Ovary (tissue), 9 donors: ENCODE results near the gene RPS6KA3. TPM values are rescaled to one million over a fixed set of nuclear protein-coding genes. Genes with fewer than 3 reads are reported as not detected.
A peak's percentile ranks its signal among the peaks of the same experiment; 100 is the strongest.
"Not testable (repeated sequence)": the region's sequence is repeated elsewhere in the genome, so short reads cannot be mapped to it uniquely, and the experiment has no call there.

Experiments used
- DNase-seq, 5 donors: peaks; one replicate each; pipeline ENCODE4 v3.0.0-alpha.2; 2019 to 2020
- H3K27ac ChIP-seq, 2 donors: fragments of 200-600 bp; one replicate each; pipeline versions ENCODE4 v1.5.1 to v1.8.0; 2019 to 2022
- H3K27me3 ChIP-seq: fragments of 200-600 bp; one replicate; pipeline ENCODE4 v1.8.0; 2022
- H3K36me3 ChIP-seq: fragments of 200-600 bp; sonication (generic); one replicate; pipeline ENCODE4 v1.5.1; 2019
- H3K4me1 ChIP-seq: one replicate; pipeline ENCODE4 v1.8.1; 2013; ENCODE audit warnings: mild to moderate bottlenecking, moderate library complexity; ENCODE audit not compliant: insufficient read depth
- H3K4me3 ChIP-seq: fragments of 200-600 bp; sonication (generic); one replicate; pipeline ENCODE4 v1.5.1; 2017
- H3K9me3 ChIP-seq, 2 donors: fragments of 200-600 bp in 1 of 2; sonication (generic) in 1 of 2; one replicate each; pipeline versions ENCODE4 v1.5.1 to v1.8.1; 2013 to 2019; ENCODE audit warnings: mild to moderate bottlenecking in 1 of 2, moderate library complexity in 1 of 2
- EP300 ChIP-seq: sonication (generic); formaldehyde crosslinking; IDR thresholded peaks from one replicate; pipeline ENCODE4 v1.6.1; 2017; ENCODE audit warnings: antibody characterized with exemption
- POLR2A ChIP-seq: fragments of 450-650 bp; IDR thresholded peaks from one replicate; pipeline ENCODE4 v1.6.1; 2017; ENCODE audit warnings: antibody characterized with exemption, mild to moderate bottlenecking, moderate library complexity
- WGBS, 3 donors: extraction: QIAGEN DNeasy Blood & Tissue Kit in 1 of 3; methylation state at CpG; one replicate each; pipeline versions ENCODE4 v1.1.5 to v1.1.7; 2013 to 2017; 5-methylcytosine and 5-hydroxymethylcytosine counted together
- intact Hi-C, 4 donors: fragments of 100-400 bp; cut with DNase I; formaldehyde crosslinking; loops; one replicate each; pipeline versions ENCODE4 v1.11.0 to v1.15.1; 2022 to 2023
- polyA plus RNA-seq, 2 donors: library from polyadenylated mRNA; stranded (reverse); fragments of 200-250 nt in 1 of 2; fragments of 350-450 nt in 1 of 2; fragmentation: Illumina TruSeq in 1 of 2; extraction: RNeasy Lipid Tissue Mini Kit (QIAGEN cat#74804) in 1 of 2; gene quantifications; one replicate each; pipeline ENCODE4 v1.2.3, GENCODE V29; 2013 to 2014
- total RNA-seq, 7 donors: library from RNA; depleted of rRNA in 2 of 7; stranded (reverse); fragments of >200 nt in 2 of 7; fragmentation: NEBNext Ultra II Directional in 3 of 7; extraction: Animal tissue kit (Norgen Biotek cat#: 25700) in 3 of 7; gene quantifications; one replicate each; pipeline versions ENCODE4 v1.1.0 to v1.2.4, GENCODE V29; 2016 to 2023
- TF ChIP-seq, protein P1 (sequence below), 3 donors: fragments of 450-650 bp in 2 of 3; fragments of 200-600 bp in 1 of 3; IDR thresholded peaks; one replicate each; pipeline versions ENCODE4 v1.5.1 to v1.8.0; 2016 to 2022; ENCODE audit warnings: antibody characterized with exemption in 3 of 3, mild to moderate bottlenecking in 1 of 3
- donor health status: DM: no; HTN: no; CAD: no; lungs with moderate emphysema.
- donor health status: DM: no; HTN: no; CAD: no.
- donor health status: Bipolar disorder and iron deficiency.
- donor health status: DM: yes; HTN: yes; CAD: no.
- donor health status: DM: no; HTN: no; CAD: no.
- donor health status: DM: yes; HTN: yes; CAD: no.

The RPS6KA3 gene
- total and polyA plus RNA-seq, 9 donors: 10.1 to 30.3 (median 26.6) TPM

DNA sequence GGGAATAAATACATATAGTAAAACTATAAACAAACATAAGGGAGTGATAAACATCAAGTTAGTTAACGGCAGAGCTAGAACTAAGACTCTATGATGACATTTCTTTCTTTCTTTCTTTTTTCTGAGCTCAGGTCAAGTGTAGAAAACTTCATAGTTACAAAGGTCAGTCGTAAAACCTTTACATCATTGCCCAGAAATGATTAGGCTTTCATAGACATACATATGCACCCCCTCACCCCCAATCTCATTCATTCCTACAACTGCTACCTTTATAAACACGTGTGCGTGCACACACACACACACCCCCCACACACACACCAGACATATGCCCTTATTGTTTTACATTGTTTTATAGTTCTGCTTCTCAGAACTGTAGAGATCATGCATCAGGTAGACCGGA, 130.8 kb downstream of the RPS6KA3 start:
- H3K36me3 ChIP-seq: no peaks in the 10 kb centered on the region
- intact Hi-C loops: no loop called here
- TF ChIP-seq, protein P1, sequence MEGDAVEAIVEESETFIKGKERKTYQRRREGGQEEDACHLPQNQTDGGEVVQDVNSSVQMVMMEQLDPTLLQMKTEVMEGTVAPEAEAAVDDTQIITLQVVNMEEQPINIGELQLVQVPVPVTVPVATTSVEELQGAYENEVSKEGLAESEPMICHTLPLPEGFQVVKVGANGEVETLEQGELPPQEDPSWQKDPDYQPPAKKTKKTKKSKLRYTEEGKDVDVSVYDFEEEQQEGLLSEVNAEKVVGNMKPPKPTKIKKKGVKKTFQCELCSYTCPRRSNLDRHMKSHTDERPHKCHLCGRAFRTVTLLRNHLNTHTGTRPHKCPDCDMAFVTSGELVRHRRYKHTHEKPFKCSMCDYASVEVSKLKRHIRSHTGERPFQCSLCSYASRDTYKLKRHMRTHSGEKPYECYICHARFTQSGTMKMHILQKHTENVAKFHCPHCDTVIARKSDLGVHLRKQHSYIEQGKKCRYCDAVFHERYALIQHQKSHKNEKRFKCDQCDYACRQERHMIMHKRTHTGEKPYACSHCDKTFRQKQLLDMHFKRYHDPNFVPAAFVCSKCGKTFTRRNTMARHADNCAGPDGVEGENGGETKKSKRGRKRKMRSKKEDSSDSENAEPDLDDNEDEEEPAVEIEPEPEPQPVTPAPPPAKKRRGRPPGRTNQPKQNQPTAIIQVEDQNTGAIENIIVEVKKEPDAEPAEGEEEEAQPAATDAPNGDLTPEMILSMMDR (IDR thresholded peaks at IDR 0.05): no peak
- no peak for TF ChIP-seq POLR2A
- TF ChIP-seq EP300: no peak
- H3K27ac ChIP-seq: no peak overlapping the region
- H3K4me1 ChIP-seq: peaks cover 8% of the 10 kb centered on the region
- H3K27me3 ChIP-seq: no peaks in the 10 kb centered on the region
- no peak overlapping the region for H3K4me3 ChIP-seq
- DNase-seq: no peak
- 75 to 82% (median 81%) methylated on average over 5 of the region's 5 CpGs for WGBS, 3 donors
- H3K9me3 ChIP-seq: no peaks in the 10 kb centered on the region

DNA sequence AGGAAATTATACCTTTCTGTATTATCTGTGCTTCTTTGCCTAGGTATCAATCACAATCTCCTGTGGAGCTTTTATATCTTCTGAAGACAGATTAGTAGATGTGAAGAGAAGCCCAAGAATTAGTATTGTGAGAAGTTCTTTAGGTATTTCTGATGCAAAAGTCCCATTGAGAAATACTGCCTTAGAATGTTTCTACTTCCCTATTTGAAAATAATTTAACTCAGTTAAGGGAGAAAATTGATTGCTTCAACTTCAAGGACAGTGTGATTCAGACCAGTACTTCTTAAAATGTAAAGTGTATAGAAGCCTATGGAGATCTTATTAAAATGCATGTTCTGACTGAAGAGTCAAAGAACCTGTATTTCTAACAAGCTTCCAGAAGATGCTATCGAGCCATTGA, 134.0 kb downstream of the RPS6KA3 start:
- intact Hi-C loops: no loop called here
- TF ChIP-seq, protein P1 (IDR thresholded peaks at IDR 0.05): no peak
- TF ChIP-seq POLR2A (no peak), EP300 (no peak)
- Histone ChIP-seq H3K36me3 (no peaks in the 10 kb centered on the region), H3K4me3 (no peak overlapping the region), H3K27ac (no peak overlapping the region), H3K9me3 (no peaks in the 10 kb centered on the region), H3K4me1 (peaks cover 1% of the 10 kb centered on the region), H3K27me3 (no peaks in the 10 kb centered on the region)
- DNase-seq: no peak
- 87 to 89% (median 88%) methylated on average over 1 of the region's 1 CpG for WGBS, 3 donors

DNA sequence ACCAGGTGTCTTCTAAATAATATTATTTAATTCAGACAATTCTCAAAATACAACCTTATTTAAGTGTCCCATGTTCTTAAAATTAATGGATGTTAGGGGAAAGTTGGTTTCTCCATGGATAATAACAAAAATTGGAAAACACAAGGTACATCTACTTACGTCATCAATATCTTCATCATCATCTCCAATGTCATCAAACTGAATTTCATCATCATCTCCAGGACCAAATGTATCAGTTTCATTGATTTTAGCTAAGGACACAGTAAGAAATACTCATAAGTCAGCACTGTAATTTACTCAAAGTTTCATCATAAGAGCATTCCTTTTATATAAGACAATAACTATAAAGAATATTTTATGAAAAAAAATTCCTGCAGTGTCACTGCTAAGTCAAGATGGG, 136.4 kb downstream of the RPS6KA3 start:
- H3K36me3 ChIP-seq: no peaks in the 10 kb centered on the region
- H3K4me1 ChIP-seq: no peaks in the 10 kb centered on the region
- H3K27ac ChIP-seq: no peak overlapping the region
- DNase-seq: no peak
- H3K4me3 ChIP-seq: no peak overlapping the region
- H3K9me3 ChIP-seq: no peaks in the 10 kb centered on the region
- TF ChIP-seq POLR2A (no peak), EP300 (no peak)
- TF ChIP-seq, protein P1 (IDR thresholded peaks at IDR 0.05): no peak
- H3K27me3 ChIP-seq: no peaks in the 10 kb centered on the region
- WGBS, 3 donors: 93 to 95% (median 94%) methylated on average over 1 of the region's 1 CpG
- intact Hi-C loops: no loop called here

DNA sequence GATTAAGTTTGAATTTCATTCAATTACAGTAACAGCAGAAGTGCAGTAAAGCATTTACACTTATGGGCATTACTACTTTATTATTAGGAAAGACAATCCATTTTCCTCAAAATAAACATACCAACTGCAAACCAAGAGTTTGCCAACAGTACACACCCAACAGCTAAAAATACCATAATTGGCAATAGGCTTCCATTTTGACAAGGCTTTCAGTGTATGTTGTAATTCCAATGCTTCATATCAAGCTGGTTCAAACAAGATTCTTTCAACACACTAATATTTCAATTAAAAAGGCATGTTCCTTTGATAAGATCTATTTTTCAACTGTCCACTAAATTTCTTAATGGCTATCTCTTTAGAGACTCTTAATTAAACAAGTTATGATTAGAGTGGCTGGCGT, 137.2 kb downstream of the RPS6KA3 start:
- no peak for DNase-seq
- Histone ChIP-seq H3K36me3 (no peaks in the 10 kb centered on the region), H3K9me3 (no peaks in the 10 kb centered on the region), H3K27me3 (no peaks in the 10 kb centered on the region), H3K4me1 (no peaks in the 10 kb centered on the region), H3K27ac (no peak overlapping the region), H3K4me3 (no peak overlapping the region)
- intact Hi-C loops: no loop called here
- WGBS, 3 donors: 82 to 89% (median 84%) methylated on average over 1 of the region's 1 CpG
- no peak for TF ChIP-seq EP300
- TF ChIP-seq POLR2A: no peak
- TF ChIP-seq, protein P1 (IDR thresholded peaks at IDR 0.05): no peak

DNA sequence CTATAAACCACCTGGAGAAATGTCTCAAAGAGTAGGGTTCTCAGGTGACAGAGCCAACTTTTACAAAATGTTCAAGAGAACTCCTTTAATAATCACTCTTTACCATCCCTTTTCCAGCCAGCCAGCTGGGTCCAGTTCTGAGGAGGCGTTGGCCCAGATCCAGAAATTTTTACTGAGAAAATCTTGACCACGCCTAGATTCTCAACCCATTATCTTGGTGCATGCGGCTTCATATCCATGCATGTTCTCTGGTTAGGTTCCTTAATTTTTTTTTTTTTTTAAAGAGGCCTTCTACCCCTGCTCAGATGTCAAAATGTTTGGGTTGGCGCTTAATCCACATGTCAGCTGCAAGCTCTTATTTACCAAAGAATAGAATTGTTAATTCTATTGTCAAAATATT, 138.0 kb downstream of the RPS6KA3 start:
- whole genome bisulfite sequencing, 3 donors: 54 to 56% (median 55%) methylated on average over 4 of the region's 4 CpGs
- H3K27me3 ChIP-seq: no peaks in the 10 kb centered on the region
- peak in 2 of 5 donors; percentile 26 to 30 for DNase-seq
- intact Hi-C loops: no loop called here
- no peaks in the 10 kb centered on the region for H3K36me3 ChIP-seq
- TF ChIP-seq POLR2A: no peak
- TF ChIP-seq EP300: no peak
- TF ChIP-seq, protein P1 (IDR thresholded peaks at IDR 0.05): no peak
- H3K4me3 ChIP-seq: no peak overlapping the region
- H3K27ac ChIP-seq: no peak overlapping the region
- no peaks in the 10 kb centered on the region for H3K4me1 ChIP-seq
- H3K9me3 ChIP-seq: no peaks in the 10 kb centered on the region

DNA sequence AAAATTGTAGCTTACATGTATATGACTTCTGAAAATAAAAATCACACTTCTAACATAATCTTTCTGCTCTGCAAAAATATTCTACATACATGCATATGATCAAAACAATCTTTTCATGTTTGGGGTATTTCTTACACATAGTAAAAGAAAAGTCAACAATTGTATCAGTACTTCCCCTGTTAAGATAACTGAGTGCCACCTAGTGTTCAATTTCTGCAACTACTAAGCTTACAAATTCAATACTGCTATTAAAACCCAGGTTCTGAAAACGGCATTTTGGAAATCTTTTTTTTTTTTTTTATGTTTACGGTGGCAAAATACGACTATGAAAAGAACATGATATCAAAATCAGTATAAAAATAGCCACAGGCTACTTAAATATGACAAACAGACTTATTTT, 139.3 kb downstream of the RPS6KA3 start:
- H3K27ac ChIP-seq, H3K36me3 ChIP-seq, DNase-seq, intact Hi-C loops, H3K4me1 ChIP-seq, H3K9me3 ChIP-seq, H3K27me3 ChIP-seq, H3K4me3 ChIP-seq: not testable (repeated sequence)
- WGBS, 3 donors: 0 to 5% (median 4%) methylated on average over 3 of the region's 3 CpGs

DNA sequence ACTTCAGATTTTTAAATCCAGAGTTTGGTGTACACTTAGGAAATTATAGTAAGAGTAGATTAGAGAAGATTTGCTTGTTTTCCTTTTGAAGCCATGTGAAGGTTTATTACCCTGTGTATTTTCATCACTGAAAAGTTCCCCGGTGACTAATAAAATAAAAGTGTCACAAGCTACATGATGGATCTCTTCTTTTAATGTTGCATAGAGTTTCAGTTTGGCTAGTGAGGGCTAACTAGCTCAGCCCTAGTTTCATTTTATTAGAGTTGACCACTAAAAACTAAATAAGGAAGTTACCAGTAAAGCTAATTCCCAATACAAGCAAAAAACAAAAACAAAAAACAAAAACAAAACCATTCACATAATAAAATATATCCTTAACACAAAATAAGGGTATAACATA, 139.9 kb downstream of the RPS6KA3 start:
- H3K9me3 ChIP-seq, intact Hi-C loops: not testable (repeated sequence)

More for the DNA sequence above, 139.9 kb downstream of the RPS6KA3 start:
- not testable (repeated sequence) for DNase-seq, H3K4me1 ChIP-seq, H3K27ac ChIP-seq, H3K27me3 ChIP-seq, H3K4me3 ChIP-seq, H3K36me3 ChIP-seq
- 58 to 74% (median 60%) methylated on average over 1 of the region's 1 CpG for WGBS, 3 donors
